ENCODE data around the gene TXLNG.
A peak's percentile ranks its signal among the peaks of the same experiment; 100 is the strongest.

Gene TXLNG

DNA sequence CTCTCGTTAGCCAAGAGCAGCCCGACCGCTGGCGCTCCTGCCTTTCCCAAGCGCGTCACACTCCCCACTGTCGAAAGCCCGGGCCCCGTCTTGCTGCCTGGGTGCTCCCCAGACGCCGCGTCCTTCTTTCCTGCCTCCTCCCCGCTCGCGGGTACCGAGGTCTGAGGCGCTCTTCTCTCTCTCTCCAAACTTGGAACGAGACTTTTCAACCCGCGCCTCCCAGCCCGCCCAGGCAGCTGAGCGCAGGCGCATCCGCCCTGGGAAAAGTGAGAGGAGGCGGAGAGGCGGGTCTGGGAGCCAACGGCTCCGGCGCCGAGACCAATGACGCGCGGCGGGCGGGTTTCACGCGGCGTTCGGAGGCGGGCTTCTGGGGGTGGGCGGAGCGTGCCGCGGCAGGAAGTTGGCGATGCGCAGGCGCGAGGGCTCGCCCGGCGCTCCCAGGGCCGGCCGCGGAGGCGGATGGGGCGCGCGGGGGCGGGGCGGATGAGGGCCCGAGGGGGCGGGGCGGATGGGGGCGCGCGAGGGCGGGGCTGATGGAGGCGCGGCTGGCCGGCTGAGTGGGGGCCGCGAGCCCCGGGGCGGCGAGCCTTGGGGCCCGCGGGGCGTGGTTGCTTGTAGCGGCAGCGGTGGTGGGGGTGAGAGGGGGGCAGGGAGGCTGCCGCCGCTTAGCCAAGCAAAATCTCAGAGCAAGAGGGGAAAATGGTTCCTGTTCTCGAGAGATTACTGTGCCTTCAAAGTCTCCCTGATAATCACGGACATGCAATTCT lies 84.0 kb downstream of the TXLNG start, which contains the start of gene RBBP7 (continued):
- no peak for TF ChIP-seq REST (tag by site-specific recombination; IDR thresholded peaks at IDR 0.05)

GRCh38 chrX:16870862-16871815 lies 84.9 kb downstream of the TXLNG start:
- ChIA-PET CTCF (interaction anchor here (1.0 to 5.8 kb wide), 4 partner anchors 13 to 211 kb away, joined by 5 to 59 read pairs (median 6); no protein-coding TSS in a partner anchor), POLR2A (interaction anchor here (0.5 to 2.0 kb wide), 2 partner anchors 10 to 212 kb away, joined by 4 to 6 read pairs; no protein-coding TSS in a partner anchor)
- H3K36me3 ChIP-seq (ENCODE audit: control insufficient read depth in 2 of 2, insufficient read depth in 1 of 2, low read length in 2 of 2) = peaks cover 26 to 27% of the 10 kb centered on the region in 2 experiments
- peaks cover 8% of the 10 kb centered on the region for H3K4me1 ChIP-seq (ENCODE audit: control insufficient read depth, insufficient read depth, low read length)
- H3K4me3 ChIP-seq (ENCODE audit: low read depth, low read length) = peak overlapping the region; percentile 34
- H3K27ac ChIP-seq (ENCODE audit: extremely low read depth, low read depth, low read length) = peak overlapping the region; percentile 86
- H3K9me3 ChIP-seq (ENCODE audit: control insufficient read depth, insufficient read depth, low read depth, low read length) = no peaks in the 10 kb centered on the region
- TF ChIP-seq, protein P1, sequence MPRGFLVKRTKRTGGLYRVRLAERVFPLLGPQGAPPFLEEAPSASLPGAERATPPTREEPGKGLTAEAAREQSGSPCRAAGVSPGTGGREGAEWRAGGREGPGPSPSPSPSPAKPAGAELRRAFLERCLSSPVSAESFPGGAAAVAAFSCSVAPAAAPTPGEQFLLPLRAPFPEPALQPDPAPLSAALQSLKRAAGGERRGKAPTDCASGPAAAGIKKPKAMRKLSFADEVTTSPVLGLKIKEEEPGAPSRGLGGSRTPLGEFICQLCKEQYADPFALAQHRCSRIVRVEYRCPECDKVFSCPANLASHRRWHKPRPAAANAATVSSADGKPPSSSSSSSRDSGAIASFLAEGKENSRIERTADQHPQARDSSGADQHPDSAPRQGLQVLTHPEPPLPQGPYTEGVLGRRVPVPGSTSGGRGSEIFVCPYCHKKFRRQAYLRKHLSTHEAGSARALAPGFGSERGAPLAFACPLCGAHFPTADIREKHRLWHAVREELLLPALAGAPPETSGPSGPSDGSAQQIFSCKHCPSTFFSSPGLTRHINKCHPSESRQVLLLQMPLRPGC (tag by site-specific recombination; IDR thresholded peaks at IDR 0.05) = no peak
- TF ChIP-seq ZNF121 (tag by site-specific recombination; IDR thresholded peaks at IDR 0.05) (no peak), ZNF658 (tag by site-specific recombination; IDR thresholded peaks at IDR 0.05) (no peak), ZNF132 (tag by site-specific recombination; IDR thresholded peaks at IDR 0.05; ENCODE audit: borderline replicate concordance) (no peak), ZNF335 (tag by site-specific recombination; conservative IDR thresholded peaks at IDR 0.05) (peak; percentile 75), KLF9 (tag by site-specific recombination; IDR thresholded peaks at IDR 0.05; ENCODE audit: low read depth) (no peak), PRDM6 (tag by site-specific recombination; IDR thresholded peaks at IDR 0.05) (no peak), ZNF18 (tag by site-specific recombination; IDR thresholded peaks at IDR 0.05) (no peak), ZNF830 (tag by site-specific recombination; IDR thresholded peaks at IDR 0.05; ENCODE audit: low read depth) (no peak), ZBTB11 (tag by site-specific recombination; conservative IDR thresholded peaks at IDR 0.05; ENCODE audit: low read depth) (no peak; the same call in none of the 2 replicates), ZNF140 (tag by site-specific recombination; IDR thresholded peaks at IDR 0.05) (no peak), ZNF701 (tag by site-specific recombination; IDR thresholded peaks at IDR 0.05) (no peak), ZNF623 (tag by site-specific recombination; IDR thresholded peaks at IDR 0.05) (no peak), MYNN (tag by site-specific recombination; IDR thresholded peaks at IDR 0.05; ENCODE audit: borderline replicate concordance) (no peak)
- TF ChIP-seq, protein P2, sequence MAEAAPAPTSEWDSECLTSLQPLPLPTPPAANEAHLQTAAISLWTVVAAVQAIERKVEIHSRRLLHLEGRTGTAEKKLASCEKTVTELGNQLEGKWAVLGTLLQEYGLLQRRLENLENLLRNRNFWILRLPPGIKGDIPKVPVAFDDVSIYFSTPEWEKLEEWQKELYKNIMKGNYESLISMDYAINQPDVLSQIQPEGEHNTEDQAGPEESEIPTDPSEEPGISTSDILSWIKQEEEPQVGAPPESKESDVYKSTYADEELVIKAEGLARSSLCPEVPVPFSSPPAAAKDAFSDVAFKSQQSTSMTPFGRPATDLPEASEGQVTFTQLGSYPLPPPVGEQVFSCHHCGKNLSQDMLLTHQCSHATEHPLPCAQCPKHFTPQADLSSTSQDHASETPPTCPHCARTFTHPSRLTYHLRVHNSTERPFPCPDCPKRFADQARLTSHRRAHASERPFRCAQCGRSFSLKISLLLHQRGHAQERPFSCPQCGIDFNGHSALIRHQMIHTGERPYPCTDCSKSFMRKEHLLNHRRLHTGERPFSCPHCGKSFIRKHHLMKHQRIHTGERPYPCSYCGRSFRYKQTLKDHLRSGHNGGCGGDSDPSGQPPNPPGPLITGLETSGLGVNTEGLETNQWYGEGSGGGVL (tag by site-specific recombination; IDR thresholded peaks at IDR 0.05) = no peak
